ENCODE data around the gene CASP10. TPM values are rescaled to one million over a fixed set of nuclear protein-coding genes. Genes with fewer than 3 reads are reported as not detected.

Gene CASP10
- polyA plus RNA-seq, 4 donors = 11.6 to 21.7 (median 16.4) TPM

DNA sequence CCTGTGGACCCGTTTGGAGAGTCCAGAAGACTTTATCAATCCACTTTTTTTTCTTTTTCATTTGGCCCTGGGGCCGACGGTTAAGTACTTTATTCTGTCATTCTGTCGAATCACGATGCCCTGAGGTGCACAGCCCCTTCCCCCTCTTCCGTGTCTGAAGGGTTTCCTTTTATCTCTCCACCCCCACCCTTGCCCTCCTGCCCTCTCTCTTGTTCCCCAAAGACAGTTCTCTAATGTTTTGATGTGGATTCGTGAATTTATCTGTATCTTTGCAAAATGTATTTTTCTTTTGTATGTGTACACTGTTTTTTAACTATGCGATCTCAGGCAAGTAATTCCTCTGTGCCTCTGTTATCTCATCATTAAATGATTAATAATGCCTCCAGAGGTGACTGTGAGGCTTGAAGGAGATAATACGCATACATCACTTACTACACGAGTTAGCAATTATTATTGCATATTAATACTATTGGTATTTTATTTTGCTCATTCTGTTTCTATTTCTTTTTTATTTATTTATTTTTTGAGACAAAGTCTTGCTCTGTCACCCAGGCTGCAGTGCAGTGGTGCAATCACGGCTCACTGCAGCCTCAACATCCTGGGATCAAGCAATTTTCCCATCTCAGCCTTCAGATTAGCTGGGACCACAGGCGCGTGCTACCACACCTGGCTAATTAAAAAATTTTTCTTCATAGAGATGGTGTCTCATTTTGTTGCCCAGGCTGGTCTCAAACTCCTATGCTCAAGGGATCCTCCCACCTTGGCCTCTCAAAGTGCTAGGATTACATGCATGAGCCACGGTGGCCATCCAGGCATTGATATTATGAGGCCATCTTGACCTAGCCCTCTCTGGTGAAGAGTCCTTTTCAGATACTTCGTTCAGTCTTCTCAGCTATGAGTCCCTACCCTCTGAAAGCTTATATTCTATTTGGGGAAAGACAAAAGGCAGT lies 76.0 kb downstream of the CASP10 start:
- H3K9me3 ChIP-seq (ENCODE audit: control insufficient read depth in 2 of 2, insufficient read depth in 1 of 2, low read depth in 1 of 2, low read length in 1 of 2) = no peaks in the 10 kb centered on the region
- H3K27ac ChIP-seq (ENCODE audit: low read depth in 1 of 3, low read length in 2 of 3) = peak overlapping the region; percentile 65 to 96 (median 94)
- peak overlapping the region; percentile 48 to 67 (median 52) for H3K4me3 ChIP-seq (ENCODE audit: low read depth in 1 of 3, low read length in 3 of 3)
- FAIRE-seq = no peak
- peaks cover 0 to 9% (median 0%) of the 10 kb centered on the region in 3 donors for H3K36me3 ChIP-seq (ENCODE audit: control insufficient read depth in 3 of 3, insufficient read depth in 2 of 3, low read depth in 1 of 3, low read length in 3 of 3)
- DNase-seq = peak in 1 of 2 donors; percentile 8
- no peaks in the 10 kb centered on the region for H3K27me3 ChIP-seq (ENCODE audit: control insufficient read depth in 3 of 3, insufficient read depth in 3 of 3, low read length in 3 of 3)
- WGBS, 3 donors = 9 to 19% (median 11%) methylated on average over 15 of the region's 15 CpGs
- H3K4me1 ChIP-seq (ENCODE audit: control insufficient read depth in 3 of 3, insufficient read depth in 2 of 3, low read depth in 1 of 3, low read length in 2 of 3) = peaks cover 7 to 23% (median 9%) of the 10 kb centered on the region in 3 donors

DNA sequence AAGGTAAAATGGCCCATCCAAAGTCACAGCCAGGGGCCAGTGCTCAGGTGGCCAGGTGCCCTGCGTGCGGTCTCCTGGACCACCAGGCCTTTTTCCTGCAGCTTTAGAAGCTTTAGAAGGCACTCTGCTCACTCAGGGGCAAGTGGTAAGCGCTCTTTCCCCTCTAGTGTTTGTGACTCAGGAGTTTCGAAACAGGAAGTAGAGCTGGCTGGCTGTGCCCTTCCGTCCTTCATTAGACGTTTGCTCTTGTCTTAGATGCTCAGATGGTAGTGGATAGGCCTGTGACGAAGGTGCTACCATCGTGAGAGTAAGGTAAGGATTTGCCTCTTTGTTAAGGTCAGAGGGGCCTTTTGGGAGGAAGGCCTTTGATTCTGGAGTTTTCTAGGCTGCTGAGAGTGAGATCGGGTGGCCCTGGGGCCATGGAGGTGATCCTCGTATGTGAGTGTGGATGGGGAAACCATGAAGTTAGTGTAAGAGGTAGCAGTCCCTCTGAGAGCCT lies 77.4 kb downstream of the CASP10 start, which contains the start of gene CASP8:
CASP8 (plus strand) TSS at position 235 of the 499 bp plus-strand sequence. CDS start 5,951 bp downstream, outside the sequence.
- no peak for FAIRE-seq
- peak within 1 kb of the TSS; percentile 24 to 67 (median 41) for H3K4me3 ChIP-seq (ENCODE audit: low read depth in 1 of 3, low read length in 3 of 3)
- WGBS, 3 donors = 55 to 72% (median 56%) methylated on average over 10 of the region's 10 CpGs
- H3K9me3 ChIP-seq (ENCODE audit: control insufficient read depth in 2 of 2, insufficient read depth in 1 of 2, low read depth in 1 of 2, low read length in 1 of 2) = no peaks in the 10 kb centered on the region
- peaks cover 0 to 9% (median 0%) of the 10 kb centered on the region in 3 donors for H3K36me3 ChIP-seq (ENCODE audit: control insufficient read depth in 3 of 3, insufficient read depth in 2 of 3, low read depth in 1 of 3, low read length in 3 of 3)
- H3K4me1 ChIP-seq (ENCODE audit: control insufficient read depth in 3 of 3, insufficient read depth in 2 of 3, low read depth in 1 of 3, low read length in 2 of 3) = peaks cover 5 to 14% (median 9%) of the 10 kb centered on the region in 3 donors
- DNase-seq = peak; percentile 36 to 64
- peak within 1 kb of the TSS; percentile 1 to 90 (median 75) for H3K27ac ChIP-seq (ENCODE audit: low read depth in 1 of 3, low read length in 2 of 3)
- no peaks in the 10 kb centered on the region for H3K27me3 ChIP-seq (ENCODE audit: control insufficient read depth in 3 of 3, insufficient read depth in 3 of 3, low read length in 3 of 3)

DNA sequence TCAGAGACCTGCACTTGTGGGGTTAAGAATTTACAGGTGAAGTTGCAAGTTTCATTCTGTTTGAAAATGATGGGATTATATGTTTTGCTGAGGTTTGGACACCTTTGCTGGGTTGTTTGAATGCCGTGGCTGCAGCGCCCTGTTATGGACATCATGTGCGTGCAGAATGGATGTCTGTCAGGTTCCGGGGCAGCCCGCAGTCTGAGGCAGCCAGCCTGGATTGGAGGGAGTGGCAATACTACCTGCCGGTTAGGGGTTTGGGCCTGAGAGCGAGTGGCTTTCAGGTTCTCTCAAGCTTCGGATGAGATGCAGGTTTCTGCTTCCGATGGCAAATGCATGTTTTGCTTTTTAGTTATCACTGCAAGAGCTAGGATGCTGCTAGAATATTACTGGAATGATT lies 78.5 kb downstream of the CASP10 start:
- peaks cover under 1 to 10% (median 1%) of the 10 kb centered on the region in 3 donors for H3K36me3 ChIP-seq (ENCODE audit: control insufficient read depth in 3 of 3, insufficient read depth in 2 of 3, low read depth in 1 of 3, low read length in 3 of 3)
- peak; percentile 6 to 24 for DNase-seq
- H3K4me3 ChIP-seq (ENCODE audit: low read depth in 1 of 3, low read length in 3 of 3) = peak overlapping the region in 2 of 3 donors; percentile 19 to 41
- peaks cover 5 to 14% (median 9%) of the 10 kb centered on the region in 3 donors for H3K4me1 ChIP-seq (ENCODE audit: control insufficient read depth in 3 of 3, insufficient read depth in 2 of 3, low read depth in 1 of 3, low read length in 2 of 3)
- WGBS, 3 donors = 40 to 46% (median 45%) methylated on average over 9 of the region's 9 CpGs
- no peaks in the 10 kb centered on the region for H3K9me3 ChIP-seq (ENCODE audit: control insufficient read depth in 2 of 2, insufficient read depth in 1 of 2, low read depth in 1 of 2, low read length in 1 of 2)
- H3K27ac ChIP-seq (ENCODE audit: low read depth in 1 of 3, low read length in 2 of 3) = peak overlapping the region in 1 of 3 donors; percentile 41
- FAIRE-seq = no peak
- H3K27me3 ChIP-seq (ENCODE audit: control insufficient read depth in 3 of 3, insufficient read depth in 3 of 3, low read length in 3 of 3) = no peaks in the 10 kb centered on the region

DNA sequence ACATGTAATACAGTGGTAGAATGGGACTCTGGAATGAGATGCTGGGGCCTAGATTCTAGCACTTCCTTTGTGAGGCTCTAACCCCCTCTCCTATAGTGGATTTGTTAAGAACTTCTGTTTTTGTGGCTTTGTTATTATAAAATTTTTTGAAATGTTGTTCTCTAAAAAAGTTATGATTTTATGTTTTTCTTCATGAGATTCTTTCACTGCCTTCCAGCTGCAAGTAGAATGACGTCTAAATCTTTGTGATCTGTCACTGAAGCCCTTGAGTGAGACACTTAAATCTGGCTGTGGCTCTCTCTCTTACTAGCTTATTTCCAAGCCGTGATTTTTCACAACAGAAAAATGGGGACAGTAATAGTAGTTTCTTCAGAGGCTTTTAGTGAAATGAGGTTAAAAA lies 79.0 kb downstream of the CASP10 start:
- peaks cover 5 to 14% (median 9%) of the 10 kb centered on the region in 3 donors for H3K4me1 ChIP-seq (ENCODE audit: control insufficient read depth in 3 of 3, insufficient read depth in 2 of 3, low read depth in 1 of 3, low read length in 2 of 3)
- no peaks in the 10 kb centered on the region for H3K9me3 ChIP-seq (ENCODE audit: control insufficient read depth in 2 of 2, insufficient read depth in 1 of 2, low read depth in 1 of 2, low read length in 1 of 2)
- 41 to 56% (median 47%) methylated on average over 2 of the region's 2 CpGs for WGBS, 3 donors
- H3K27ac ChIP-seq (ENCODE audit: low read depth in 1 of 3, low read length in 2 of 3) = peak overlapping the region in 1 of 3 donors; percentile 41
- no peak for FAIRE-seq
- H3K4me3 ChIP-seq (ENCODE audit: low read depth in 1 of 3, low read length in 3 of 3) = peak overlapping the region in 1 of 3 donors; percentile 41
- DNase-seq = no peak
- H3K36me3 ChIP-seq (ENCODE audit: control insufficient read depth in 3 of 3, insufficient read depth in 2 of 3, low read depth in 1 of 3, low read length in 3 of 3) = peaks cover 5 to 14% (median 5%) of the 10 kb centered on the region in 3 donors
- no peaks in the 10 kb centered on the region for H3K27me3 ChIP-seq (ENCODE audit: control insufficient read depth in 3 of 3, insufficient read depth in 3 of 3, low read length in 3 of 3)

DNA sequence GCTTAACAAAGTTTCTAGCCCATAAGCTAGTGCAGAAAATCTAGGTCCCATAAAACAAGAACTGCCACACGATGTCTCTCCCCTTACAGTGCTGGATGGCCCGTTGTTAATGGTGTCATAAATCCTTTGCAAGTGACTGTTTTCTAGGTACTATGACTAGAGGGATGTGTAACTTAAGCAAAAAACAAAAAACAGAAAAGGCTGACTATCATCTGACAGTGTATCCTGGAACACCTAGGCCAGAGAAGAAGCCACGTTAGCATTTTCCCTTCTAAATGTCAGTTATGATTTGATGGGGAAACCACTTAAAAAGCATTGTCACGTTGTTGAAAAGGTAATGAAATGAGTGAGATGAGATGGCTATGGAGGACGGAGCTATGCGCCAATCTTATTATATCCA lies 79.8 kb downstream of the CASP10 start:
- Histone ChIP-seq H3K4me1 (ENCODE audit: control insufficient read depth in 3 of 3, insufficient read depth in 2 of 3, low read depth in 1 of 3, low read length in 2 of 3) (peaks cover 5 to 14% (median 9%) of the 10 kb centered on the region in 3 donors), H3K36me3 (ENCODE audit: control insufficient read depth in 3 of 3, insufficient read depth in 2 of 3, low read depth in 1 of 3, low read length in 3 of 3) (peaks cover 5 to 19% (median 8%) of the 10 kb centered on the region in 3 donors), H3K9me3 (ENCODE audit: control insufficient read depth in 2 of 2, insufficient read depth in 1 of 2, low read depth in 1 of 2, low read length in 1 of 2) (no peaks in the 10 kb centered on the region), H3K4me3 (ENCODE audit: low read depth in 1 of 3, low read length in 3 of 3) (no peak overlapping the region), H3K27me3 (ENCODE audit: control insufficient read depth in 3 of 3, insufficient read depth in 3 of 3, low read length in 3 of 3) (no peaks in the 10 kb centered on the region), H3K27ac (ENCODE audit: low read depth in 1 of 3, low read length in 2 of 3) (peak overlapping the region in 1 of 3 donors; percentile 33)
- FAIRE-seq = no peak
- WGBS, 3 donors = 52 to 59% (median 55%) methylated on average over 6 of the region's 6 CpGs
- peak in 1 of 2 donors; percentile 30 for DNase-seq

DNA sequence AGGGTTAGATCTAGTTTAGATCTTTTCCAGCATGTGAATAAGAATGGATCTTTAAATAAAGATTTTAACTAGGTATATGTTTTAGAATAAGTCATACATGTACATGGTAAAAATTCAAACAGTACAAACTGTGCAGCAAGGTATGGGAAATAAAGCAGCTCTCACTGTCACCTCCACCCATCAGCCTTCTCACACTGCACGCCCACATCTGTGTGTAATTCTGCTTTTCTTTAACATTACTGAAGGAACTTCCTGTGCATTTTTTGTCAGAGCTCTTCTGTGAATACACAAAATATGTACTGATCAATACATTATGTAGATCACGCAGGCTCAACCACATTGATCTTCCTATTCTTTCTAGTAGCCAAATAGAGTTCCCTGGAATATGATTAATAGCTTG lies 80.8 kb downstream of the CASP10 start:
- peaks cover 5 to 14% (median 9%) of the 10 kb centered on the region in 3 donors for H3K4me1 ChIP-seq (ENCODE audit: control insufficient read depth in 3 of 3, insufficient read depth in 2 of 3, low read depth in 1 of 3, low read length in 2 of 3)
- DNase-seq (peak in 1 of 2 donors; percentile 17), FAIRE-seq (no peak)
- no peaks in the 10 kb centered on the region for H3K27me3 ChIP-seq (ENCODE audit: control insufficient read depth in 3 of 3, insufficient read depth in 3 of 3, low read length in 3 of 3)
- peaks cover 5 to 24% (median 8%) of the 10 kb centered on the region in 3 donors for H3K36me3 ChIP-seq (ENCODE audit: control insufficient read depth in 3 of 3, insufficient read depth in 2 of 3, low read depth in 1 of 3, low read length in 3 of 3)
- H3K4me3 ChIP-seq (ENCODE audit: low read depth in 1 of 3, low read length in 3 of 3) = no peak overlapping the region
- H3K27ac ChIP-seq (ENCODE audit: low read depth in 1 of 3, low read length in 2 of 3) = no peak overlapping the region
- 73 to 85% (median 74%) methylated on average over 2 of the region's 2 CpGs for WGBS, 3 donors
- H3K9me3 ChIP-seq (ENCODE audit: control insufficient read depth in 2 of 2, insufficient read depth in 1 of 2, low read depth in 1 of 2, low read length in 1 of 2) = no peaks in the 10 kb centered on the region

DNA sequence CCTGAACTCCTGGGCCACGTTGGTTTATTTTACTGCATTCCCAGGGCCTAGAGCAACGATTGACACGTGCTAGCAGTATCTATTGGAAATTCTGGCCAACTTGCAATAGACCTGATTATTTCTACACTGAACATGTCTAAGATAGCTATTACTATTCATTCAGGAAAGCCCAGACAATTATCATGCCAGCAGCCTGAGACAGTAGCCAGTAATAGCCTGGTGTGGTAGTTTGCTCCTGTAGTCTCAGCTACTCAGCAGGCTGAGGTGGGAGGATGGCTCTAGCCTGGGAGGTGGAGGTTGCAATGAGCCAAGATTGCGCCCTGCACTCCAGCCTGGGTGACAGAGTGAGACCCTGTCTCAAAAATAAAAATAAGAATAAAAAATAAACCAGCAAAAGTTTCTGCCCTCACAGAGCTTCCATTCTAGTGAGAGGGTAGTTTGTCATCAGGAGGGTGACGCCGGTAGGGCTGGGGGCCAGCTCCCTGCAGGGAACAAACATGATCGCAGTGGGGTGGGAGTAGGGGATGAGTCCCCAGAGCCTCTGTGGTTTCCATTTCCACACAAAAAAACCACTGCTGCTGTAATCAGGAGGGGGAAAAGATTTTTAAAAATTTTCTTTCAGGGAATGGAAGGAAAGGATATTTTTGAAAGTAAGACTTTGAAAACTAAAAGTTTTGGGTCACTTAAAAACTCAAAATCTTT lies 81.7 kb downstream of the CASP10 start:
- H3K27me3 ChIP-seq (ENCODE audit: control insufficient read depth in 3 of 3, insufficient read depth in 3 of 3, low read length in 3 of 3) = no peaks in the 10 kb centered on the region
- no peak overlapping the region for H3K4me3 ChIP-seq (ENCODE audit: low read depth in 1 of 3, low read length in 3 of 3)
- no peak overlapping the region for H3K27ac ChIP-seq (ENCODE audit: low read depth in 1 of 3, low read length in 2 of 3)
- H3K9me3 ChIP-seq (ENCODE audit: control insufficient read depth in 2 of 2, insufficient read depth in 1 of 2, low read depth in 1 of 2, low read length in 1 of 2) = no peaks in the 10 kb centered on the region
- WGBS, 3 donors = 86 to 92% (median 90%) methylated on average over 7 of the region's 7 CpGs
- FAIRE-seq (no peak), DNase-seq (no peak)
- peaks cover 3 to 9% (median 3%) of the 10 kb centered on the region in 3 donors for H3K4me1 ChIP-seq (ENCODE audit: control insufficient read depth in 3 of 3, insufficient read depth in 2 of 3, low read depth in 1 of 3, low read length in 2 of 3)
- H3K36me3 ChIP-seq (ENCODE audit: control insufficient read depth in 3 of 3, insufficient read depth in 2 of 3, low read depth in 1 of 3, low read length in 3 of 3) = peaks cover 5 to 27% (median 10%) of the 10 kb centered on the region in 3 donors

DNA sequence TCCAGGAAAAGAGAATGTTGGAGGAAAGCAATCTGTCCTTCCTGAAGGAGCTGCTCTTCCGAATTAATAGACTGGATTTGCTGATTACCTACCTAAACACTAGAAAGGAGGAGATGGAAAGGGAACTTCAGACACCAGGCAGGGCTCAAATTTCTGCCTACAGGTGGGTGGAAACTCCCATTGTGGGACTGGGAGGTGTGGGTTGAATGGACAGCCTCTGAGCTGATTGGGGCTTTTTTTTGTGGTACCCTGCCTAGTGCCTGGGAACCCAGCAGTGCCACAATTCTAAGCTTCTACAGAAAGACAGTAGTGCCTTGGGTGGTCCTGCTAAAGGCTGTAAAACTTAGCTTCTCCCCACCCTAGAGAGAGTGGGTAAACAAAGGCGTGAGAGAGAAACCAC lies 83.7 kb downstream of the CASP10 start:
- FAIRE-seq (no peak), DNase-seq (no peak)
- Histone ChIP-seq H3K27ac (ENCODE audit: low read depth in 1 of 3, low read length in 2 of 3) (no peak overlapping the region), H3K4me1 (ENCODE audit: control insufficient read depth in 3 of 3, insufficient read depth in 2 of 3, low read depth in 1 of 3, low read length in 2 of 3) (peaks cover 0 to under 1% (median 0%) of the 10 kb centered on the region in 3 donors), H3K4me3 (ENCODE audit: low read depth in 1 of 3, low read length in 3 of 3) (no peak overlapping the region), H3K9me3 (ENCODE audit: control insufficient read depth in 2 of 2, insufficient read depth in 1 of 2, low read depth in 1 of 2, low read length in 1 of 2) (no peaks in the 10 kb centered on the region), H3K36me3 (ENCODE audit: control insufficient read depth in 3 of 3, insufficient read depth in 2 of 3, low read depth in 1 of 3, low read length in 3 of 3) (peaks cover 15 to 29% (median 15%) of the 10 kb centered on the region in 3 donors), H3K27me3 (ENCODE audit: control insufficient read depth in 3 of 3, insufficient read depth in 3 of 3, low read length in 3 of 3) (no peaks in the 10 kb centered on the region)
- 85 to 96% (median 88%) methylated on average over 2 of the region's 2 CpGs for WGBS, 3 donors

Data from small intestine (tissue), 7 donors.